A204.1 (cell line): Measurements from ENCODE around the gene ZNF189.

Experiments used
- FAIRE-seq: peaks from 2 replicates; lab custom pipeline; 2012; peaks lifted over from hg19 to GRCh38; lab: Jason Lieb, UNC

Gene ZNF189

DNA sequence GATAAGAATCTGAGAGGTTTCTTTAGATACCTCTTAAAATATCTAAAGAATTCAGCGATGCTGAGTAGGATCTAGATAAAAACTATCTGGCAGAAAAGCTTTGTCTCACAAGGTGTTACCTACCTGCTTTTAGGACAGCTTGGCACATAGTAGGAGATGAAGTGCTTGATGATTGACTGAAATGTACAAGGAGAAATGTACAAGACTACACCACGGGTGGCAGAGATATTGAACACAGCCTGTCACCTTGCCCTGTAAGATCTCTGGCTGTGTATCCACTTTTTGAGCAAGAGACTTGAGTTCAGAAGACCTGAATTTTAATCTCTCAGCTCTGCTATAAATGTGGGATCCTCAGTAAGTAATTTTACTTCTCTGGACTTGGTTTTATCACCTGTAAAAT lies 21.2 kb downstream of the ZNF189 start:
- no peak for FAIRE-seq

DNA sequence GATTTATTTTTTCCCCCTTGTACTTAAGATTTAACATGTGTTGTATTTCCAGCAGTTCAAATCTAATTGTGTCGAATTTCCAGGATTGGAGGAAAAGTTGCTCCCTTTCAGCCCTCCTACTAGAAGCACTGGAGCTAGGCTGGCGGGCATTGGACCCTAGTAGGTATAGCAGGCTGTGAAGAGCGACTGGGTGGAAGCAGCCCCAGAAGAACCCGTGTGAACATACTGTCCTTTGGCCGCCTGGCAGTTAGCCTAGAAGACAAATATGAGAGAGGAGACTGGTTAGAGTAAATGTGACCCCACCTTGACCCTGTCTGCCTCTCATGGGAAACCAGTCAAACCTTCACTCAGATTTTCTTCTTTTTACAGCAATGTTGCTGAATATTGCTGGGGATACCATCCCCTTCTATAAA lies 23.0 kb downstream of the ZNF189 start:
- no peak for FAIRE-seq

DNA sequence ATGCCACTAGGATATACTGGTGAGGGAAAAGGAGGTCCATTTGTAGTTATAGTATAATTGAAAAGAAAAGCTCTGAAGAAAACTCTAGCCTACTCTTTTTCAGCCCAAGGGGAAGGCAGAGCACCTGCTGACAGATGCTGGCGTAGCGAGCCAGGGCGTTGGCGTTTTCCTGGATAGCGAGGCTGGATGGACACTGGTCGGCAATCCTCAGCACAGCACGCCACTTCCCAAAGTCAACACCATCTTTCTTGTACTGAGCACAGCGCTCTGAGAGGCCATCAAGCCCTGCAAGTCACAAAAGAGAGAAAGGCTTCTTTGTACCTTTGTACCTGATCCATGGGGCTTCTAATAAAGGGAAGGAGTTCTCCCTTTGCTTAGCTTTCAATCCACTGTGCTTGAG lies 28.7 kb downstream of the ZNF189 start:
- FAIRE-seq, result no peak

DNA sequence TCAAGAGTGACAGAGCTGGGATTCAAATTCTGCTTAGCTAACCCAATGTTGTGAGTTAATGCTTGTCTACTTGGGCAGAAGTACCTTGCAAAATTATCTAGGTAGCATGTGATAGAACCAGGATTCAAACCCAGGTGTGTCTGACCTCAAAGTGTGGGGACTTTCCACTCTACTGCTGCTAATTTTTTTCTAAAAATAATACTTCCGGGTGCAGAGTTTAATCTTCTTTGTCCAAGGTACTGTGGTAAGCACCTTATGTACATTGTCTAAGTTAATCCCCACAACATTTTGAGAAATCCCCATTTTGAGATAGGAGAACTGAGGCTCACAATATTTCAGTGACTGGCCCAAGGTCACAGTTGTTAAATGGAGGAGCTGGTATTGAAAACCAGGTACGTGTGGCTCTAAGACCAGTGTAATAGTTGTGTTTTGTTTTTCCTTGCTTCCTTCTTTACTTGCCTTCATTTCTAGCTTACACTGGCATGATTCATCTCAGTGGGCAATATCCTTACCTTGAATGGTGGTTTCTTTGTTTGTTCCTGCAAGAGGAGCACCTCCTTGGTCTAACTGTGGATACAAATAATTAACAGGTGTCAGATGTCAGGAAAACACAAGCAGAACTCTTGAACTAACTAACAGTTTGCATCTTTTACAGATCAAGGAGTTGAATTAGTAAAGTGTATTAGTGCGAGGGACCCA lies 29.5 kb downstream of the ZNF189 start:
- no peak for FAIRE-seq

DNA sequence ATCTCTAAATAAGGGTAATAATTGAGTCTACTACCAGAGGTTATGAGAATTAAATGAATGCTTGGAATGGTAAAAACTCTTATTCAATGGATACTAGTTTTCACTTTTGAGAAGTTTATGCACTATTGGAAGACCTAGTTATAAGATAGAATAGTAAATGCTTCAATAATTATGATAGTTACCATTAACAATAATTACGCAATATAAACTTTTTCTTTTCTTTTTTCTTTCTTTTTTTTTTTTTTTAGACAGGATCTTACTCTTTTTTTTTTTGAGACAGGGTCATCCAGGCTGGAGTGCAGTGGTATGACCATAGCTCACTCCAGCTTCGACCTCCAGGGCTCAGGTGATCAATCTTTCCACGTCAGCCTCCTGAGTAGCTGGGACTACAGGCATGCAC lies 30.3 kb downstream of the ZNF189 start:
- no peak for FAIRE-seq

DNA sequence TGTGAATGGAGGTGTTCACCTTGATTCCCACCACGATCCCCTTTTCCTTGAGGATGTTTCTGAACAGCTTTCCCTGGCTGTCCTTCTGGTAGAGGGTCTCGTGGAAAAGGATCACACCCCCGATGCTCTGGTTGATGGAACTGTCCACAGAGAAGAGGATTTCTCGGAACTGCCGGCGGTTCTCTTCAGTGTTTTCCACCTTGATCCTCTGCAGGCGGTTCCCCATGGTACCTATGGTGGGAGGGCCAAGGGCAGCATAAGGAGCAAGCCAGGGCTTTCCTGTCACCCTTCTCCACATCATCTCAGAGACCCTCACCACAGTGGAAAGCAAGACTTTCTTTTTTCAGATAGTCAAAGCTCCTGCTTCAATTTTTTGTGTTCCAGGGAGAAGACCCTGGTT lies 31.1 kb downstream of the ZNF189 start:
- no peak for FAIRE-seq

DNA sequence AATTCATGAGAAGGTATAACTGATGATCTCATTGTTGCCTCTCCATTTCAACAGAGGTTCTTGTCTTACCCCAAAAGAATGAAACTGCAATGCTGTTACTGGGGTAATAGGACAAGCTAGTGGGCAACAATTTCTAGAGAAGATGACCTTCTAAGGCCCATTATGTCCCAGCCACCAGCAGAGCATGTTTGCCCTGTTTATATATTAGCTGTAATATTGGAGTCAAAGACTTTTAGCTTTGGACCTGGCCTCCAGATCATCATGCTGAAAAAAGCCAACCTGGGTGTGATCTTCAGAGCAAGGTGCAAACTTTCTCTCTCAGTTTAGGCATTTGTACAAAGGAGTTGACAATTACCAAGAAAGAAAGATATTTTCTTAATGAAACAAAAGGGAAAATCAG lies 33.5 kb downstream of the ZNF189 start:
- no peak for FAIRE-seq

DNA sequence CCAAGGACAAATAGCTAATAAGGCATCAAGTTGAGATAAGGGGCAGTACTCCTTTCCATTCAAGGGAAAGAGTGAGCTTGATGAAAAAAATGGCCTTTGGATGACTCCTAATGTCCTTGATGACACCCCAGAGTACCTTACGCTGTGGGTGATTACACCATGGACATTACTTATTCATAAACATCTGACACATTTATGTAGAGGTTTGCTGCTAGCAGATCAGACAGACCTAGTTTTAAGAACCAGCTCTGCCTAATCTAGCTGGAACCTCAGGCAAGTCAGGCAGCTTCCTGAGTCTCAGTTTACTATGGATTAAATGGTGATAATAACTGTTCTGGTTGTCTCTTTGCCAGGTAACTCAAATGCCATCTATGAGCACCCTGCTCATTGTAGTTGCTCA lies 34.1 kb downstream of the ZNF189 start:
- FAIRE-seq, result no peak

DNA sequence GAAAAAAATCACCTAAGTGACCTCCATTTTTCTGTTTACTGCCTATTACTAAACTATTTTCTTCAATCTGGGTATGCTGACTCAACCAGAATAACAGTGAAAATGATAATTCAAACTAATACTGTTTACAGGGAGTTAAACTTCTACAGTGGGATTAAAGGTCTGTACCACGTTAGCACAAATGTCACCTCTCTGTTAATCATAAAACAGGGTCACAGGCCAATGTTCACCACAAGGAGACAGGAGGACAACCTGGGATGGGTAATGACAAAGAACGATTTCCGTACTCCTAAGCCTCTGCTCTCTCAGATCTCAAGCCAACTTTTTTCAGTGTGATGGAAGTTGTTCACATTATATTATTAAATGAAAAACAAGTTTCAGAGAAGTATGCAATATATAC lies 34.6 kb downstream of the ZNF189 start:
- FAIRE-seq, result no peak

DNA sequence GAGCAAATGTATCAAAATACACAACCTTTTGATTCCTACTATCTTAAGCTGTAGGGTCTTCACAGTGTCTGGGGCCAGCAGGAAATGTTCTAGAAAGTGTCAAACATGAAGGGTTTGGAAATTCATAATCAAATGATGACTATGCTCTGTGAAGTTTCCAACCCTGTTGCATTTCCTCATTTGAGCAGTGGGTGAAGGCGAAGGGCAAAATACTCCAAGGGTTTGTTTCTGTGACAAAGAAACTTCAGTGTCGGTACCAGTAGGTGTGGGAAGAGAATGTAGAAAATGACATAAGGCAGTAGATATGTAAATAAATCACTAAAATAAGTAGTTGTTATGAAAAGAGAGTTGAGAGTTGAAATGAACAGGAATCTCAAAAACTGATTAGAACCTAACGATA lies 36.3 kb downstream of the ZNF189 start:
- FAIRE-seq, result no peak

DNA sequence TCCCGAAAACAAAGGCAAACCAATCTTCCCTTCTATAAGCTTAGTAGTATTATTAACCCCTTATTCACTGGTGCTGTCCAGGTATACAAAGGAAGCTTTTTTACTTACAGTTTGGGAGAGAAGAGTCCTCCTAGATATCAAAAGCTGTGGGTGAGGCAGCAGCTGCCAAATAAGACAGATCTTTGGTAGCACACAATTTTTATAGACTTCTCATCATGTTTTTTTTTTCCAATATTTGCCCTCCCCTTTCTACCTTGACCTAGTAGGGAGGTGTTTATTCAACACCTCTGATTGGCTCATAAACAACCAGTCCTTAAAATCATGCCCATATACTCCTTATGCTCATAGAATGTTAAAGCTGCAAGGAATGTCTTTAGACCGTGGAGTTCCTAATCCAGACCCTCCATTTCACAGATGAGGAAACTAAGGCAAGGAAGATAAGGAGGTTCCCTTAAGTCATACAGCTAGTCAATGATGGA lies 37.0 kb downstream of the ZNF189 start, which contains the start of gene ALDOB:
Gene ALDOB (minus strand): TSS at position 174 of the 479 bp plus-strand sequence. CDS start 4,887 bp downstream, outside the sequence.
- FAIRE-seq, result no peak

DNA sequence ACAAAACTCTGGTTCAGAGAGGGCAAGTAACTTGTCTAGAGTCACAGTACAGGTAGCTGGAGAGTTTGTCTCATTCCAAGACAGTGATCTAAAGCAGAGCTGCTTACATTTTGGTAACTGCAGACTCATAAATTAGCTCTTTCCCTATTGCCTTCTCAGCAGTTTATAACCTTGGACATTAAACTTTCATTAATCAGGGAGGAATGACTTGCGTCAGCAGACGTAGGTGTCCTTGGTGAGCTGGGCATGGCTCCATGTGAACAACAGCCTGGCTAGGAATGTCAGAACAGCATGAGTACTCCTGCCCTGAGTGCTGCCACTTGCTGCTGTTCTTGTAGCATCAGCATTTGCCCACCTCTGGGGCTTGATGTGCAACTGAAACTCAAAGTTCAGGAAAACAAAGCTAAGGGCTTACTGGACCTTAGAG lies 39.2 kb downstream of the ZNF189 start:
- FAIRE-seq, result no peak

DNA sequence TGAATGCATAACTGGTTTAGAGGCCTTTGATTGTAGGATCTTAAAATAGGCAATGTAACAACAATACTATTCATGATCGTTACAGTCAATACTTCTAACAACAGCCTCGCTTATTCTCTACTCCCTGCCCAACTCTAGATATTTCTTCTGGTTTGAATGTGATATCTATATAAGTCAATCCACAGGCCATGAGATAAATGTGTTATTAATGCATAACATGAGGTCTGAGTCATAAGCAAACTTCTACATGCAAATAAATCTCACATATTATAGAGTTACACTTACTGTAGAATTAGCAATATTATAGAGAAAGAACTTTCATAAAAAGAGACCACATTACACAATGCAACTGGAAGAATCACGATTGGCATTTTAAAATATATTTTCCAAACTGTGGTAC lies 39.9 kb downstream of the ZNF189 start:
- FAIRE-seq, result no peak

DNA sequence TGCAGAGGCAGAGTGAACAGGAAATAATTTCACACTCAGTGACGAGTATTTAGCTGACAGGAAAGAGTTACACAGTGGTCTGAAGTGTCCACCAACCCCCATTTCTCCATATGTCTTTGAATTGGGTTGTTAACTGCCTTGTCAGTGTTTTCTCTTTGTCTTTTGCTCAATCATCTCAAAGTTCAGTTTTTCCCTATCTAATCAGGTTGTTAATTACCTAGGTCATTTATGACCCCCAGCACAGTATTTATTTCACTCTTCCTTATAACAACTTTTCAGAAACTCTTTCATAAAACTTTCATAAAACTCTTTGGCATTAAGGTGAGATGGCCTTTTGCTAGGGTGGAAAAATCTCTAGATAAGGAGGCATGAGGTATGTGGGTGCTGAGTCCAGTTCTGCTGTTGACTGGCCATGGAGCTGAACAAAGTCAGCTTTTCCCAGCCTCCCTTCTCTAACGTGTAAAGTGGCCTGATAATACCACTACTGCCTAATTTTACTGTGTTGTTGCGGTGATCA lies 42.1 kb downstream of the ZNF189 start:
- FAIRE-seq, result no peak

DNA sequence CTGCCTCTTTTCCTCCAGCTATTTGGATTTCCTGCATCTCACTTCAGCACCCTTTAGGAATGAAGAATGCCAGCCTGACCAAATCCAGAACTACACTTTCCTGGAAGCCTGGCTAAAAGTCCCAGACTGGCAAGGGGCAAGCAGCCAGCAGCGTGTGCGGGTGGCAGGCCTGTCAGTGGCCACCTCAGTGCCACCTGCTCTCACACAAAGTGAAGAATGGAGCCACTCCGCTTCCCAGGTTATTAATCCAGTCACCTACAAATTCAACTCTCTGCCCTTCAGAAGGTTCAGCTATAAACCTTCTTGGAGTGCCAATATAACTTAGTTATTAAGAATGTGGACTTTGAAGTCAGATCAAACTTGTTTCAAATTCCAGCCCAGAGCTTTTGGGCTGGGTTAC lies 43.7 kb downstream of the ZNF189 start:
- FAIRE-seq, result no peak

DNA sequence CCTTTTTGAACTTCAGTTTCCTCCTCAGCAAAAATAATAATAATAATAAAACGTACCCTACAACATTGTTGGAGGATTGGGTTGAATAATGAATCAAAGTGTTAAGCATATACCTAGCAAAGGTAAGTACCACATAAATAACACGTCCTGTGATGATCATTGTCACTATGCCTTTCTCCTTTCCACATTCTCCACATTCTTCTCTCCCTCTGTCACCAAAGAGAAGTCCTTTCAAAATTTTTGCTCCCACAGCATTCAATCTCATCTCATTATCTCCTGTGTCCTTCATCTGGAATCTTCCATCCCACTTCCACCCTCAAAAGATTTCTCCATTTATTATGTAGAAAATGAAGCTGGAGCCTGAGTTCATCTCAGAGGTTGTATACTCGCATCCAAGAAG lies 44.1 kb downstream of the ZNF189 start:
- no peak for FAIRE-seq

DNA sequence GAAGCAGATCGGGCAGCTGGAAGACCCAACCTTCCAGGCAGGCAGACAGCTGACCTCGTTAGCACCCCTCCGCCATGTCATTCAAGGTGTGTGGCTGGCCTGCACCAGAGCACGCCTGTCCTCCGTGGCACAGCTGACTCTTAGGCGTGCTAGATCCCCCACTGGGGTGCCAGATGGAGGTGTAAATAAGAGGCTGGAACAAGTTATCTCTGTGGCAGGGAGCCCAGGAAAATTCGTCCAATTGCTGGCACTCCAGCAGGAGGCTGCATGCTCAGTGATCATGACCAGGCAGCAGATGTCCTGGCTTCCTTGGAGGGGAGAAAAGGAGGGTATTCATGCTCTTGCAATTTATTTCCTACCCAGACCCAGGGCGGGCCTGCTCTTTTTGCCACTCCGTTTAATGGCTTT lies 44.7 kb downstream of the ZNF189 start:
- no peak for FAIRE-seq

DNA sequence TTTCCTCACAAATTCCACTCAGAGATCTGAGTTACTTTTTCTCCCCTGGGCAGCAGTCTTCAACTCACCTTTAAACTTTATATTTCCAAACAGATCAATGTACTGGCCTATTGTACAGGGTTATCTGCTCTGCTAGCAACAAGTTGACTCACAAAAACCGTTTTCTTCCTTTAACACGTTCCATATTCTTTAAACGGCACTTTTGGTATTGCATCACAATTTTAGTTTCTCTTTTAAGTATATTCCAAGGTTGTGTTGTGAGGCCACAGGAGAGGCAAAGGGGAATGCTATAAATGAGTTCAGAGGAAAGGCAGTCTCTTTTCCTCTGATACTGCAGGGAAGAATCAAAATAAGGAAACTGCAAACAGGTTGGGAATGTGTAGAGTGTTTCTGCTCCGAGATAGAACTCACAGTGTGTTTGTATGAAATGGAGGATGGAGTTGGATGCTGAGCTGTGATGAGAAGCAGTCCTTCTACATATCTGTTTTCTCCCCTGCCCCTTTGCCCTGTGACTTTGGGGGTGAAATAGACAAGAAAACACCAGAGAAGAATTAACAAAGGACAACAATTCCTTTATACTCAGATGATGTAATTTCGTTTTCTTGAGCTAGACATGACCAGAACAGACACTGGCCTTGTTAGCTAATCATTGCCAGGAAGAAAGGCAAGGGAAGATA lies 46.8 kb downstream of the ZNF189 start:
- no peak for FAIRE-seq

DNA sequence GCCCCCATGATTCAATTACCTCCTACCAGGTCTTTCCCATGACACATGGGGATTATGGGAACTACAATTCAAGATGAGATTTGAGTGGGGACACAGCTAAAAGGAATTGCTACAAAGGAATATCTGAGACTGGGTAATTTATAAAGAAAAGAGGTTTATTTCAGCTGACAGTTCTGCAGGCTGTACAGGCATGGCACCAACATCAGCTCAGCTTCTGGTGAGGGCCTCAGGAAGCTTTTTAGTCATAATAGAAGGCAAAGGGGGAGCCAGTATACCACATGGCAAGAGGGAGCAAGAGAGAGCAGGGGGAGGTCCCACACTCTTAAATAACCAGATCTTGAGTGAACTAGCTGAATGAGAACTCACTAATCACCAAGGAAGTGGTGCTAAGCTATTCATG lies 48.1 kb downstream of the ZNF189 start:
- FAIRE-seq, result no peak

DNA sequence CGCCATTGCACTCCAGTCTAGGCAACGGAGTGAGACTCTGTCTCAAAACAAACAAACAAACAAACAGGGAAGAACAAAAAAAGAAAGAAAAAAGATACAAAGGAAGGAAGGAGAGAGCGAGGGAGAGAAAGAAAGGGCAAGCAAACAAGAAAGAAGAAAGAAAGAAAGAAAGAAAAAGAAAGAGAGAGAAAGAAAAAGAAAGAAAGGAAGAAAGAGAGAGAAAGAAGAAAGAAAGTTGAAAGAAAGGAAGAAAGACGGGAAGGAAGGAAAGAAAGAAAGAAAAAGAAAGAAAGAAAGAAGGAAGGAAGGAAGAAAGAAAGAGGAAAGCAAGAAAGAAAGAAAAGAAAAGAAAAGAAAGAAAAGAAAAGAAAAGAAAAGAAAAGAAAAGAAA lies 50.0 kb downstream of the ZNF189 start:
- no peak for FAIRE-seq

DNA sequence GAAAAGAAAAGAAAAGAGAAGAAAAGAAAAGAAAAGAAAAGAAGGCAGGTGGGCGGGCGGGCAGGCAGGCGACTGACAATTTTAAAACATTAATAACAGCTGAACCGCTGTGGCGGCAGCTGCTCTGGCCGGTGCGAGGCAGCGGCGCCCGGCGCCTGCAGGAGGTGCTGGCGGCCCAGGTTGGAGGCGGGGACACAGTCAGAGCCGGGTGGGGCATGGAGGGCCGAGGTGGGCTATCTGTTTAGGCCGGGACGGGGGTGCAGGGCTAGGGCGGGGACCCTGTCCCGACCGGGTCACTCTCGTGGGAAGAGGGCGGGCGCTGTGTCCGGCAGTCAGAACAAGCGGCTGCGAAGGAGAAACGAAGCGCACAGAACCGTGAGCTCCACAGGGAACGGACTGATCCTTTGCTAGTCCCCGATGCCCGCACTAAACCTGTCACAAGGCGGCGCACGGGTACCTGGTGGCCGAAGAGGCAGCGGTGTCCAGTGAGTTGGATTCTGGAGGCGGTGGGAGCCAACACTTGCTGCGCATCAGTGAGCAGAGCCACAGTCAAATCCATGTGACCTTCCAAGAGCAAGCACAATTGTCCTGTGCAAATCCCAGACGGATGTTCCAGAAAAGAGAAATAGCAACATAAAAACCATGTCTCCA lies 50.5 kb downstream of the ZNF189 start:
- FAIRE-seq, result no peak

DNA sequence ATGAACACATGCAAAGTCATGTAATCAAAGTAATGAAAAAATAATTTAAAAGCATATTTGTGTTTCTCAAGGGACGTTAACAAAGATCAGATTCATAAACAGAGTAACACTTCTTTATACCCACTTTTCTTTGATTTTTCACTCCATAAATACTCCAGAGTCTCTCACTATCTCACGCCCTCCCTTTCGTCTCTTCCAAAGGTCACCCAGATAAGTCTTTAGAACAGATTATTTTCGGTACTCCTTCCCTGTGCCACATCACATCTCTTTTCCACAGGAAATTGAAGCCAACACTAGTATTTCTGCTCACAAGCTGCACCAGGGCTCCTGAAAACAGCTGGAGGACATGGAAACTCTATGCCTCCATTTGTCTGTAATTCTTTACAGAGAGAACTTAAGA lies 52.3 kb downstream of the ZNF189 start:
- FAIRE-seq, result no peak

DNA sequence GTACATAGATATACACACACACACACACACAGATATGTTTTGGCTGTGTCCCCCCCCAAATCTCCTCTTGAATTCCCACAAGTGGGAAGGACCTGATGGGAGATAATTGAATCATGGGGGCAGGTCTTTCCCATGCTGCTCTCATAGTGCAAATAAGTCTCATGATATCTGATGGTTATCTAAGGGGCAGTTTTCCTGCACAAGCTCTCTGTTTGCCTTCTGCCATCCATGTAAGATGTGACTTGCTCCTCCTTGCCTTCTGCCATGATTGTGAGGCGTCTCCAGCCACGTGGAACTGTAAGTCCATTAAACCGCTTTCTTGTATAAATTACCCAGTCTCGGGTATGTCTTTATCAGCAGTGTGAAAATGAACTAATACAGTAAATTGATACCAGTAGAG lies 52.8 kb downstream of the ZNF189 start:
- no peak for FAIRE-seq
